ENCODE data around the gene ARPP19.

- TF ChIP-seq ZFP3 (CRISPR knock-in tag; IDR thresholded peaks at IDR 0.05) = no peak
- no peak for TF ChIP-seq ZNF8 (CRISPR knock-in tag; IDR thresholded peaks at IDR 0.05)
- TF ChIP-seq PPARA (CRISPR knock-in tag; IDR thresholded peaks at IDR 0.05; ENCODE audit: borderline replicate concordance) = no peak
- no peak for TF ChIP-seq ARNTL (CRISPR knock-in tag; IDR thresholded peaks at IDR 0.05; ENCODE audit: borderline replicate concordance, low read depth)
- no peak for TF ChIP-seq POU6F1 (CRISPR knock-in tag; IDR thresholded peaks at IDR 0.05; ENCODE audit: borderline replicate concordance, low read depth)
- TF ChIP-seq, protein P1, sequence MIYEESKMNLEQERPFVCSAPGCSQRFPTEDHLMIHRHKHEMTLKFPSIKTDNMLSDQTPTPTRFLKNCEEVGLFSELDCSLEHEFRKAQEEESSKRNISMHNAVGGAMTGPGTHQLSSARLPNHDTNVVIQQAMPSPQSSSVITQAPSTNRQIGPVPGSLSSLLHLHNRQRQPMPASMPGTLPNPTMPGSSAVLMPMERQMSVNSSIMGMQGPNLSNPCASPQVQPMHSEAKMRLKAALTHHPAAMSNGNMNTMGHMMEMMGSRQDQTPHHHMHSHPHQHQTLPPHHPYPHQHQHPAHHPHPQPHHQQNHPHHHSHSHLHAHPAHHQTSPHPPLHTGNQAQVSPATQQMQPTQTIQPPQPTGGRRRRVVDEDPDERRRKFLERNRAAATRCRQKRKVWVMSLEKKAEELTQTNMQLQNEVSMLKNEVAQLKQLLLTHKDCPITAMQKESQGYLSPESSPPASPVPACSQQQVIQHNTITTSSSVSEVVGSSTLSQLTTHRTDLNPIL (CRISPR knock-in tag; IDR thresholded peaks at IDR 0.05; ENCODE audit: low read depth) = no peak
Measured at GRCh38 chr15:52520421-52520820, 48.4 kb downstream of the ARPP19 start.
